Superior temporal gyrus (tissue), 1 donor: ENCODE data around the gene HOXC12.

Source experiments
- DNase-seq: peaks from one replicate; pipeline ENCODE4 v3.0.0-alpha.2; 2016; ENCODE audit errors: extremely low spot score

The HOXC12 gene

GRCh38 chr12:53940443-53941014, 14.2 kb upstream of the HOXC12 start:
- no peak for DNase-seq

GRCh38 chr12:53941187-53941586, 13.5 kb upstream of the HOXC12 start:
- DNase-seq: no peak

GRCh38 chr12:53941750-53942149, 13.0 kb upstream of the HOXC12 start:
- DNase-seq: no peak

- no peak for DNase-seq
Observed at GRCh38 chr12:53942467-53942997, 12.2 kb upstream of the HOXC12 start.

- DNase-seq: no peak
Observed at GRCh38 chr12:53944209-53944608, 10.5 kb upstream of the HOXC12 start.

GRCh38 chr12:53944907-53945847, 9.5 kb upstream of the HOXC12 start:
- DNase-seq: no peak

GRCh38 chr12:53947743-53948142, 7.0 kb upstream of the HOXC12 start:
- DNase-seq: no peak

- DNase-seq: no peak
Observed at GRCh38 chr12:53948650-53949593, 5.8 kb upstream of the HOXC12 start.

- no peak for DNase-seq
Observed at GRCh38 chr12:53949631-53950436, 4.9 kb upstream of the HOXC12 start.

- no peak for DNase-seq
Observed at GRCh38 chr12:53950437-53950773, 4.3 kb upstream of the HOXC12 start.

GRCh38 chr12:53950789-53951576, 3.7 kb upstream of the HOXC12 start:
- no peak for DNase-seq

- DNase-seq: no peak
Observed at GRCh38 chr12:53951577-53952334, 2.9 kb upstream of the HOXC12 start.

- DNase-seq: no peak
Observed at GRCh38 chr12:53952335-53952694, 2.4 kb upstream of the HOXC12 start.

- no peak for DNase-seq
Observed at GRCh38 chr12:53952871-53953734, 1.6 kb upstream of the HOXC12 start.

- DNase-seq: no peak
Observed at GRCh38 chr12:53953831-53954693, 641 bp upstream of the HOXC12 start.

- no peak for DNase-seq
Observed at GRCh38 chr12:53955036-53955775, 503 bp downstream of the HOXC12 start.

GRCh38 chr12:53955776-53956250, 1.1 kb downstream of the HOXC12 start:
- no peak for DNase-seq
